SK-N-MC (cell line): Measurements from ENCODE around the gene DNAJC27.
"Not testable (repeated sequence)": the region's sequence is repeated elsewhere in the genome, so short reads cannot be mapped to it uniquely, and the experiment has no call there.

Experiments used
- DNase-seq: peaks from one replicate; pipeline ENCODE4 v3.0.0-alpha.2; 2011; ENCODE audit warnings: low read depth, low spot score
- H3K27ac ChIP-seq: fragments of 200-600 bp; sonication (generic); 2 replicates; pipeline ENCODE4 v1.5.1; 2016; ENCODE audit warnings: mixed run types
- H3K36me3 ChIP-seq: fragments of 200-600 bp; sonication (generic); 2 replicates; pipeline ENCODE4 v1.6.1; 2017; ENCODE audit warnings: antibody characterized with exemption, low read length, mixed read lengths; ENCODE audit not compliant: insufficient read depth
- H3K4me3 ChIP-seq: fragments of 200-600 bp; sonication (generic); 2 replicates; pipeline ENCODE4 v1.5.1; 2016
- H3K9ac ChIP-seq: fragments of 200-600 bp; sonication (generic); 2 replicates; pipeline ENCODE4 v1.8.0; 2017; ENCODE audit warnings: mixed run types, mixed read lengths; ENCODE audit not compliant: insufficient read length
- H3K9me3 ChIP-seq: fragments of 200-600 bp; sonication (generic); 2 replicates; pipeline ENCODE4 v1.6.1; 2017; ENCODE audit warnings: low read depth, mild to moderate bottlenecking, antibody characterized with exemption, low read length, moderate library complexity, mixed read lengths
- EZH2 ChIP-seq: fragments of 200-600 bp; sonication (generic); IDR thresholded peaks from one replicate; pipeline ENCODE4 v1.6.1; 2017; ENCODE audit warnings: antibody characterized with exemption
- FOXP2 ChIP-seq: optimal IDR thresholded peaks from 2 replicates; pipeline ENCODE3; 2011; ENCODE audit warnings: mild to moderate bottlenecking, moderate library complexity; ENCODE audit not compliant: insufficient read depth; ENCODE audit errors: extremely low read length, control extremely low read depth
- POLR2AphosphoS5 ChIP-seq: IDR thresholded peaks from 2 replicates; pipeline ENCODE4 v1.6.1; 2012; ENCODE audit warnings: mild to moderate bottlenecking, low read depth, low read length, borderline replicate concordance

Gene DNAJC27

DNA sequence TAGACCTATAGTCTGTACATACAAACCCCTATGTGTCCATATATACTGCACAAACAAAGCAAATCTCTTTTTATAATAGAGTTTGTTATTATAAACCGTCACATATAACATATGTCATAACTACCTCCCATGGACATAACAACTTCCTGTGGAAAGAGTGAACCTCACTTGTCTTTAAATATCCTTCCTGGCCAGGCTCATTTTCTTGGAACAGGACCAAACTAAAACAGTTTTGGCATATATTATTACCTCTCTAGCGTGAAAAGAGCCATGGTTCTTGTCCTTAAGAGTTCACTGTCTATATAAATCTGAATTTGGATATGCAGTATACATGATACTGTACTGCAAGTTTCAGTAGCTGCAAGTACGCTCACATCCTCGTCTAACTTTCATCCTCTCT is 28.3 kb upstream of the DNAJC27 start:
- Histone ChIP-seq H3K27ac (no peak overlapping the region), H3K9ac (no peak overlapping the region), H3K36me3 (no peaks in the 10 kb centered on the region), H3K4me3 (no peak overlapping the region), H3K9me3 (no peaks in the 10 kb centered on the region)
- TF ChIP-seq EZH2 (no peak), FOXP2 (no peak), POLR2AphosphoS5 (no peak)
- DNase-seq = no peak

GRCh38 chr2:24999097-24999496 is 27.3 kb upstream of the DNAJC27 start:
- DNase-seq, H3K36me3 ChIP-seq, H3K4me3 ChIP-seq, H3K9me3 ChIP-seq, H3K27ac ChIP-seq, H3K9ac ChIP-seq: not testable (repeated sequence)

DNA sequence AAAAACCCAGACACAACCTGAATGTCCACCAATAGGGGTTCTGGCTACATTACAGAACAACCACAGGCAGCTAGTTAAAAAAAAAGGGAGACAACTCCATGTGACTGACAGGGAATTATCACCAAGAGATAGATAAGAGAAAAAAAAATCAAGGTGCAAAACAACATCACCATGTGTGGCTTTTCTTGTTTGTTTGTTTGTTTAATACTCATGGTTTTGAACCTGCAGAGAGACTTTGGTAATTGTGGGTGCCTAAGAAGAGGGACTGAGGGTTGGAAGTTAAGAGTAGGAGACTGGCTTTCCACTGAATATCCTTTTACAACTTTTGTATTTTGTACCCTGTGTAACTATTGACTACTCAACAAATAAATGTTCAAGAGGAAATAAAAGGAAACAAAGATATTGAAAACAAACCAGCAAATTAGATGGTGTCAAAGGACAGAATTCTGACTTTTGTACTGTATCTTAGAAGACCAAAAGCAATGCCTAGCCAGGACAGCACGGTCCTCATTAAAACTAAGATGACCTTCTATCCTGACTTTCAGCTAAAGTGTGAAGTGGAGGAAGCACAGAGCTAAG is 22.5 kb upstream of the DNAJC27 start:
- no peak overlapping the region for H3K27ac ChIP-seq
- DNase-seq = no peak
- no peaks in the 10 kb centered on the region for H3K9me3 ChIP-seq
- no peaks in the 10 kb centered on the region for H3K36me3 ChIP-seq
- TF ChIP-seq POLR2AphosphoS5 = no peak
- TF ChIP-seq FOXP2 = no peak
- TF ChIP-seq EZH2 = no peak
- H3K4me3 ChIP-seq = no peak overlapping the region
- no peak overlapping the region for H3K9ac ChIP-seq

DNA sequence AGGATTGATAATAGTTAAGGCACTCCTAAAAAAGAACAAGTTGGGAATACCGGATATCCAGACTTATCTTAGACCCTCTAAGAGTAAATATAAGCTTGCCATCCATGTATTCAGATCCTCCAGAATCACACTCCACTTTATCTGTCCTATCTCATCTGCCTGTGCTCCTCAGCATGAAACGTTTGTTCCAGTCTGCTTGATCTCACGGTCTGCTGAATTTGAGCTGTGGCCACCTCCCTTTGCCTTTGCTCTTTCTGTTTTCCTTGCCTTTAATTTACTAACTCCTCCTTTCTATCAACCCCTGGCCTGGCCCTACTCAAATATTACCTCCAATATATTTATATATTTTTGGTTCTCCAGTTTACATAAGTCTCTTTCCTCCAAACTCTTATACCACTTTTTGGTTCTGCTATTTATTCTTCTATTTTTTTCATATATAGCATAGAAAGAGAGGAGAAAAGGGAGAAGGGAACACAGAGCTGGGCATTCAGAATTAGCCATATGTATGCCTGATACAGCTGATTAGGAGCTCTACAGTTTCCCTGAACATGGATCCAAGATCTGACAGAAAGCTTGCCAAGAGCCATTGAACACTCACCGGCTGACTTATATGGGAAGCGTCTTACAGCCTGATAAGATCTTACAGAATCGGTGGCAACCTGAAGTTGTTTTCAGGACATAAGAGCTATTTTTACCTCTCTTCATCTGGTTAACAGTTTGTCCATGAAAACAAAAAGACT is 21.8 kb upstream of the DNAJC27 start:
- no peaks in the 10 kb centered on the region for H3K36me3 ChIP-seq
- H3K9me3 ChIP-seq = no peaks in the 10 kb centered on the region
- TF ChIP-seq POLR2AphosphoS5 (no peak), FOXP2 (no peak), EZH2 (no peak)
- no peak overlapping the region for H3K4me3 ChIP-seq
- H3K9ac ChIP-seq = no peak overlapping the region
- H3K27ac ChIP-seq = no peak overlapping the region
- no peak for DNase-seq

DNA sequence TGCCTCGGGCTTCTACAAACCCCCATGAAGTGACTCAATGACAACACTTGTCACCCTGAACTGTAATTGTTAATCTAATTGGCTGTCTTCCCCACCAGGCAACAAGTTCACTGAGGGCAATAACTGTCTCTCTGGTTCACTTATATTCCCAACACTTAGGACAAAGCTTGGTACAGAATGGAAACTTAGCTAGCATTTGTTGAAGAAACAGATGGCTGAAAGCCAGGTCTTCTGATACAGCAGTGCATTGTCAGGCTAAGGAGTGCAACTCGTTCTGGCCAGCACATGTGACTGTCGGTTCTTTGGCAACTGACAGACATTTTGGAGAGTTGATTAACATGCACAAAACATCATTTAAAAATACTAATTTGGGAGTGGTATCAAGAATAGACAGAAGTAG is 14.6 kb upstream of the DNAJC27 start:
- DNase-seq = no peak
- H3K36me3 ChIP-seq = no peaks in the 10 kb centered on the region
- TF ChIP-seq FOXP2 = no peak
- TF ChIP-seq EZH2 = no peak
- no peak for TF ChIP-seq POLR2AphosphoS5

DNA sequence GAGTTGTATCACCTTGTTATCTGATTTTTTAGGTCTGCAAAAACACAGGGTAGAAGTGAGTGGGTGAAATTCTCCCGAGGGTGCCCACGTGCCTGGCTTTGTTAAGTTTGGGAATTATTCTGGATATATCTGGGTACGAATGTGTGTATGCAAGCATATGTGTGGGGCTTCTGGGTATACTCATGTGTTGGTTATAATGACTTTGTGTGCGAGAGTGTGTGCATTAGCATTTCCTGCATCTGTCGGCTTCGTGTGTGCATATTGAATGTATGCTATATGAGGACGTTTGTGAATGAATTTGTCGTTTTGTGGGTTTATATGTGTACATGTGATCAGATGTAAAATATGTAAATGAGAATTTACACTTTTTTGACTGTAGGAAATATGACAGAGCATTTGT is 13.8 kb upstream of the DNAJC27 start:
- TF ChIP-seq EZH2 (no peak), POLR2AphosphoS5 (no peak), FOXP2 (no peak)
- Histone ChIP-seq H3K27ac (no peak overlapping the region), H3K9ac (no peak overlapping the region), H3K4me3 (no peak overlapping the region), H3K9me3 (no peaks in the 10 kb centered on the region), H3K36me3 (no peaks in the 10 kb centered on the region)
- DNase-seq = no peak

More for the DNA sequence above, 14.6 kb upstream of the DNAJC27 start:
- Histone ChIP-seq H3K9ac (no peak overlapping the region), H3K4me3 (no peak overlapping the region), H3K9me3 (no peaks in the 10 kb centered on the region), H3K27ac (no peak overlapping the region)

GRCh38 chr2:24984912-24985311 is 13.2 kb upstream of the DNAJC27 start:
- Histone ChIP-seq H3K4me3 (peak overlapping the region; percentile 56), H3K36me3 (no peaks in the 10 kb centered on the region), H3K9ac (no peak overlapping the region), H3K9me3 (no peaks in the 10 kb centered on the region), H3K27ac (no peak overlapping the region)
- TF ChIP-seq FOXP2 (peak; percentile 46), POLR2AphosphoS5 (no peak)
- no peak for DNase-seq

- DNase-seq = no peak
- Histone ChIP-seq H3K9me3 (no peaks in the 10 kb centered on the region), H3K4me3 (no peak overlapping the region), H3K36me3 (no peaks in the 10 kb centered on the region), H3K9ac (no peak overlapping the region), H3K27ac (no peak overlapping the region)
- TF ChIP-seq POLR2AphosphoS5 (no peak), FOXP2 (no peak), EZH2 (no peak)
Observed at GRCh38 chr2:24981411-24982136, 9.8 kb upstream of the DNAJC27 start.
